Esophagus (tissue), 2 donors: ENCODE results near the gene CFAP74. TPM values are rescaled to one million over a fixed set of nuclear protein-coding genes. Genes with fewer than 3 reads are reported as not detected.

ENCODE experiments used
- H3K27ac ChIP-seq, 2 donors: one replicate each; pipeline ENCODE4 v1.5.1; 2013; ENCODE audit warnings: low read depth in 2 of 2, mild to moderate bottlenecking in 2 of 2, inconsistent platforms in 1 of 2, low read length in 1 of 2, moderate library complexity in 1 of 2
- H3K27me3 ChIP-seq, 2 donors: one replicate each; pipeline ENCODE4 v1.6.1; 2013; ENCODE audit warnings: low read length in 2 of 2, control low read depth in 1 of 2, mild to moderate bottlenecking in 1 of 2; ENCODE audit not compliant: insufficient read depth in 2 of 2, control insufficient read depth in 1 of 2
- H3K36me3 ChIP-seq, 2 donors: one replicate each; pipeline ENCODE4 v1.6.1; 2013; ENCODE audit warnings: low read length in 1 of 2; ENCODE audit not compliant: control insufficient read depth in 2 of 2, insufficient read depth in 2 of 2
- H3K4me1 ChIP-seq, 2 donors: one replicate each; pipeline ENCODE4 v1.6.1; 2013; ENCODE audit warnings: low read length in 1 of 2; ENCODE audit not compliant: control insufficient read depth in 2 of 2, insufficient read depth in 2 of 2
- H3K4me3 ChIP-seq, 2 donors: one replicate each; pipeline ENCODE4 v1.5.1; 2013; ENCODE audit warnings: low read length in 2 of 2, mild to moderate bottlenecking in 2 of 2, low read depth in 1 of 2, moderate library complexity in 1 of 2
- H3K9me3 ChIP-seq, 2 donors: one replicate each; pipeline ENCODE4 v1.6.1; 2013; ENCODE audit warnings: mild to moderate bottlenecking in 2 of 2, low read depth in 1 of 2, low read length in 1 of 2, moderate library complexity in 1 of 2; ENCODE audit not compliant: control insufficient read depth in 2 of 2, insufficient read depth in 1 of 2
- WGBS, 2 donors: extraction: QIAGEN DNeasy Blood & Tissue Kit; methylation state at CpG; one replicate each; pipeline ENCODE4 v1.1.7; 2013; 5-methylcytosine and 5-hydroxymethylcytosine counted together
- polyA plus RNA-seq, 2 donors: library from polyadenylated mRNA; stranded (reverse); fragments of 200-250 nt; gene quantifications; one replicate each; pipeline ENCODE4 v1.2.3, GENCODE V29; 2013
- donor health status: healthy with polysubstance abuse.
- donor health status: Bipolar disorder and iron deficiency.

Gene CFAP74
- polyA plus RNA-seq, 2 donors = 0.04 TPM

DNA sequence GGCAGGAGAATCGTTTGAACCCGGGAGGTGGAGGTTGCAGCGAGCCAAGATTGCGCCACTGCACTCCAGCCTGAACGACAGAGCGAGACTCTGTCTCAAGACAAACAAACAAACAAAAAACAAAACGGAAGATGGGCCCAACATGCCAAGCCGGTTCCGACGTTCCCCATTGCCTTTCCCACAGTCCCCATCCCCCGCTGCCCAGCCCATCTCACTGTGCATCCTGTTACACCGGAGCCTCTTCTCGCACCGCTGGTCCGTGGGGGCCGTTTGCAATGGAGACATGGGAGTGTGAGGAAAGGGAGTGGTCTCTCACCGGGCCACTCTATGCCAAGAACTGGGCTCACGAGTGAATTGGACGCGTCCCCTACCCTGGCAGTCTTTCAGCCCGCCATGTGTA, 1.3 kb upstream of the CFAP74 start:
- H3K27ac ChIP-seq = no peak overlapping the region
- 72 to 76% methylated on average over 21 of the region's 21 CpGs for WGBS, 2 donors
- H3K4me3 ChIP-seq = no peak overlapping the region
- H3K36me3 ChIP-seq = no peaks in the 10 kb centered on the region
- peaks cover 0 to 12% of the 10 kb centered on the region in 2 donors for H3K27me3 ChIP-seq
- peaks cover 0 to 3% of the 10 kb centered on the region in 2 donors for H3K9me3 ChIP-seq
- H3K4me1 ChIP-seq = peaks cover 0 to 8% of the 10 kb centered on the region in 2 donors

DNA sequence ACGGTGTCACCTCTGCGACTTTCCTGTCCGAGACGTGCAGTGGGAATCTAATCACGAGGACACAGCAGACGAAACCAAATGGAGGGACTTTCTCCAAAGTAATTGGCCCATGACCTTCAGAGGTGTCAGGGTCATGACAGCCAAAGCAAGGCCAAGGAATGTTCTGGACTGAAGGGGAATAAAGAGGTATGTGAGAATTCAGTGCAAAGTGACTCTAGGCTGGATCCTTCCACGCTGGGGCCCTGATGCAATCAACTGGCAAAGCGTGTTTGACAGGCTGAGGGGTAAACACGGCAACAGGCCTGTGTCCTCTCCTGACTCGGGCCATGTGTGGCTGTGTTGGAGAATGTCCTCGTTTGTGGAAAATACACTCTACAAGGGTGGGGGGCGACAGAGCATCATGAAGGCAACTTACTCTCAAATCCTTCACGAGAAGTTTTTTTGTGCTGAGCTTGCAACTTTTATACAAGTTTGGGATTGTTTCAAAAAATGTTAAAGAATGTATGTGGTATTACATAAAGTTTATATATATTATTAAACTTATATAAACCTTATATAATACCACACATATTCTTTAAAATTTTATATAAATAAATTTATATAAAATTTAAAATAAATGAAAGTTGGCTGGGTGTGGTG, 1.7 kb downstream of the CFAP74 start:
- Histone ChIP-seq H3K4me1 (peaks cover 0 to 8% of the 10 kb centered on the region in 2 donors), H3K27ac (no peak overlapping the region), H3K4me3 (no peak overlapping the region), H3K36me3 (no peaks in the 10 kb centered on the region), H3K27me3 (peaks cover 0 to 12% of the 10 kb centered on the region in 2 donors), H3K9me3 (peaks cover 0 to 3% of the 10 kb centered on the region in 2 donors)
- 70 to 72% methylated on average over 13 of the region's 13 CpGs for WGBS, 2 donors

DNA sequence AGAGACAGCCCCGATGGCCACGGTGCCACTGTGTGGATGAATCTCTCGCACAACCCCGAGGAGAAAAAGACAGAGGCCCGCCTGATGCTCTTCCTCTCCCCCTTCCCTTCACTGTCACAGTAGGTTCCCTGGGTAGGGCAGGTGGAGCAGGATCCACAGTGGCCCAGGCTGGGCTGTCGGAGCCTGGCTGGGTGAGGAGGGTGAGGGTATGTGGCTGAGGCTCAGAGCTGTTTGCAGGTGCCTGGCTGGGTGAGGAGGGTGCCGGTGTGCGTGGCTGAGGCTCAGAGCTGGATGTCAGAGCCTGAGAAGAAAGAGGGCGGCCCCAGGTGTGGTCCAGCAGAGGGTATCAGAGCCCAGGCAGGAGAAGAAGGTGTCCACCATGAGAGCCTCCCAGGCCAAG, 2.7 kb downstream of the CFAP74 start:
- 84 to 93% methylated on average over 9 of the region's 9 CpGs for WGBS, 2 donors
- Histone ChIP-seq H3K27ac (no peak overlapping the region), H3K36me3 (no peaks in the 10 kb centered on the region), H3K4me1 (peaks cover 0 to 8% of the 10 kb centered on the region in 2 donors), H3K27me3 (peaks cover 0 to 12% of the 10 kb centered on the region in 2 donors), H3K4me3 (no peak overlapping the region), H3K9me3 (peaks cover 0 to 3% of the 10 kb centered on the region in 2 donors)

DNA sequence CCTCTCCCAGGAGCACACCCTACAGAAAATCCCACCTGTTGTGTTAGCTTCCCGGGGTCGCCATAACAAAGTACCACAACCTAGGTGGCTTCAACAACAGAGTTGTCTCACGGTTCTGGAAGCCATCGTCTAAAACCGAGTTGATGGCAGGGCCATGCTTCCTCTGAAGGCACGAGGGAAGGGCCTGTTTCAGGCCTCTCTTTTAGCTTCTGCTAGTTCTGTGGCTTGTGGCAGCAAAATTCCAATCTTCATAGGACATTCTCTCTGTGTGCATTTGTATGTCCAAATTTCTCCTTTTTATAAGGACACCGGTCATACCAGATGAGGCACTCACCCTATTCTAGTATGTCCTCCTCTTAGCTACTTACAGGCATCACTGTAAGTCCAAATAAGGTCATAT, 3.2 kb downstream of the CFAP74 start:
- Histone ChIP-seq H3K36me3 (no peaks in the 10 kb centered on the region), H3K27ac (no peak overlapping the region), H3K9me3 (peaks cover 0 to 3% of the 10 kb centered on the region in 2 donors), H3K4me3 (no peak overlapping the region), H3K4me1 (peaks cover 0 to 8% of the 10 kb centered on the region in 2 donors), H3K27me3 (peaks cover 0 to 12% of the 10 kb centered on the region in 2 donors)
- WGBS, 2 donors = 87 to 88% methylated on average over 7 of the region's 7 CpGs

DNA sequence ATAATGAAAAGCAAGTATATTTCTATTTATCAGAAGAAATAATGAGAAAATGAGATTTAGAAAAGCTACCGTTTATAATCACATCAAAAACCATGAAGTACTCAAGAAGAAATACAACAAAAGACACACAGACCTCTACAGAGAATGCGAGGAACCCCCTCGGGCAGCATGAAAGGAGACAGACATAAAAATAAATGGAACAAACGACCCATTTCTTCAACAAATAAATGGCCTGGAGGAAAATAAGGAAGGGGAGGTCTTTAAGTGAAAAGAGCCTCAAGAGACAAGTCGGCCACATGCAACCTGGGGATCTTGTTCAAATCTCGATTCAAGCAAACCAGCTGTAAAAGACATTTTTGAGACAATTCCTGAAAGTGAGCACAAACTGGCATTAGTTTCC, 6.0 kb downstream of the CFAP74 start:
- Histone ChIP-seq H3K9me3 (no peaks in the 10 kb centered on the region), H3K27ac (no peak overlapping the region), H3K4me1 (peaks cover 0 to 3% of the 10 kb centered on the region in 2 donors), H3K27me3 (no peaks in the 10 kb centered on the region), H3K4me3 (no peak overlapping the region), H3K36me3 (no peaks in the 10 kb centered on the region)
- whole genome bisulfite sequencing, 2 donors = 65 to 72% methylated on average over 6 of the region's 6 CpGs

DNA sequence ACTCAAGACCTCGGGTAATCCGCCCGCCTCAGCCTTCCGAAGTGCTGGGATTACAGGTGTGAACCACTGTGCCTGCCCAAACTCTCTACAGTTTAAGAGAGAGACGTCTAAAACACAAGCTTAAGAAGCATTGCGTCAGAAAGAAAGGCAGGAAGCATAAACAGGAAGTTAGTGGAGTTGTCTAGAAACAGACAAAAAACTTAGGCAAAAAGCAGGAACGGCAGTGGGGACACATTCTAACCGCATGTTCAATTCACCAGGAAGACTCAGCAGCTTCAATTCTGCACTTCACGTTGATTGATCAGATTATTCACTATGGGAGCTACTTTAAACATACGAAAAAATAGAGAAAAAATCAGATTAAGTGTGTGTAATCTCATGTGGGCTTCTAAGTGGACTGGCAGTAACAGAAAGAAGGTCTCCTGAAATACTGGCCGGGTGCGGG, 7.4 kb downstream of the CFAP74 start:
- Histone ChIP-seq H3K36me3 (no peaks in the 10 kb centered on the region), H3K4me3 (no peak overlapping the region), H3K4me1 (no peaks in the 10 kb centered on the region), H3K27me3 (no peaks in the 10 kb centered on the region), H3K27ac (no peak overlapping the region), H3K9me3 (no peaks in the 10 kb centered on the region)
- WGBS, 2 donors = 69 to 70% methylated on average over 12 of the region's 12 CpGs

DNA sequence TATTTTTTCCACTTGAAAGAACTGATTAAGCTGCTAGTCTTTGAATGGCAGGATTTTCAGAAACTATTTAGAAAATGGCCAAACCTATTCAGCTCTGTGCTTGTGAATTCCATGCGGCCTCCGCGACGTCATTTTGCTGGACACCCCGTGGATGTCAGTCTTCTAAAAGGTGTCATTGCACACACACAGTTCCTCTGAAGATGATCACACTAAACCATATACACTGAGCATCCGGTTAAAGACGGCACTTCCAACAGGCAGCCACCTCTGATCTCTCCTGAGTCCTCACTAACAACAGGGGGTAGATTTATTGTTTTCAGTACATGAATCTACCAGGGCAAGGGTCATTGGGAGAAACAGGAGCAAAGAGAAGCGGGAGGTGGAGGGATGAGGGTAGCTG, 9.1 kb downstream of the CFAP74 start:
- H3K27me3 ChIP-seq = no peaks in the 10 kb centered on the region
- H3K4me3 ChIP-seq = no peak overlapping the region
- H3K27ac ChIP-seq = no peak overlapping the region
- no peaks in the 10 kb centered on the region for H3K4me1 ChIP-seq
- 68 to 76% methylated on average over 8 of the region's 8 CpGs for WGBS, 2 donors
- H3K36me3 ChIP-seq = no peaks in the 10 kb centered on the region
- no peaks in the 10 kb centered on the region for H3K9me3 ChIP-seq

DNA sequence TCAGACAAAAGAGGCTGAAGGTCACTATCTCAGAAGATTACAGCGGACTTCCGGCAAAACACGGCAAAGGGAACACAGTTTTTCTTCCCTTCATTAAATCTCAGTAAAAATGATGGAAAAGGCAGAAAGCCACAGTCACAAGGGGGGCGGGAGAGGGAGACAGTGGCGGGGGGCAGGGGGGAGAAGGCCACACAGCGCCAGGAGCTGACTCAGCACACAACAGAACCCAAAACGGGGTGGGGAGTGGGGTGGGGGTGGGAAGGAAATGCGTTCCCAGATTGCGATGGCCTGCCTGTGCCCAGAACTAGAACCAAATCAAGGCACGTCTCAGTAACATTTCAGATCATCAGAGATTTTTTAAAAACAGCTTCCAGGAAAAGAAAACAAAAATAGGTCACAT, 13.4 kb downstream of the CFAP74 start:
- 41 to 43% methylated on average over 10 of the region's 10 CpGs for WGBS, 2 donors

DNA sequence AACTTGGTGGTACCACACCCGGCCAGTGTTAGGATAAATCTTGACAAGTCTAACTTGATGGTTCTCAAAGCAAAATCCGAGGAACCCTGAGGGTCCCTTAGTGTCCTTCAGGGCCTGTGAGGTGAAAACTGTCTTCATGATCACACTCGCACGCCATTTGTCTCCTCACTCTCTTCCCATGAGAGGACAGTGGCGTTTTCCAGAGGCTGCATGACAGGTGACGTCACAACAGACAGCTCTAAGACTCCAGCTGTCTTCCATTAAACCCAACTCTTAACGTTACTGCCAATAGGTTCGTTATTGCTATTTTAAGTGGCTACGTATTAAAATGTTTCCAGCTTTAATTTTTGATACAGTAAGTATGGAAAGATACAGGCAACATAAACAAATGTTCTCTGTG, 13.8 kb downstream of the CFAP74 start:
- no peaks in the 10 kb centered on the region for H3K27me3 ChIP-seq
- WGBS, 2 donors = 65 to 69% methylated on average over 9 of the region's 9 CpGs
- peaks cover 0 to 4% of the 10 kb centered on the region in 2 donors for H3K4me1 ChIP-seq
- no peaks in the 10 kb centered on the region for H3K9me3 ChIP-seq
- no peak overlapping the region for H3K4me3 ChIP-seq
- no peak overlapping the region for H3K27ac ChIP-seq
- no peaks in the 10 kb centered on the region for H3K36me3 ChIP-seq

More for the DNA sequence above, 13.4 kb downstream of the CFAP74 start:
- Histone ChIP-seq H3K9me3 (no peaks in the 10 kb centered on the region), H3K36me3 (no peaks in the 10 kb centered on the region), H3K4me3 (no peak overlapping the region), H3K27me3 (no peaks in the 10 kb centered on the region), H3K4me1 (peaks cover 0 to 4% of the 10 kb centered on the region in 2 donors), H3K27ac (no peak overlapping the region)

DNA sequence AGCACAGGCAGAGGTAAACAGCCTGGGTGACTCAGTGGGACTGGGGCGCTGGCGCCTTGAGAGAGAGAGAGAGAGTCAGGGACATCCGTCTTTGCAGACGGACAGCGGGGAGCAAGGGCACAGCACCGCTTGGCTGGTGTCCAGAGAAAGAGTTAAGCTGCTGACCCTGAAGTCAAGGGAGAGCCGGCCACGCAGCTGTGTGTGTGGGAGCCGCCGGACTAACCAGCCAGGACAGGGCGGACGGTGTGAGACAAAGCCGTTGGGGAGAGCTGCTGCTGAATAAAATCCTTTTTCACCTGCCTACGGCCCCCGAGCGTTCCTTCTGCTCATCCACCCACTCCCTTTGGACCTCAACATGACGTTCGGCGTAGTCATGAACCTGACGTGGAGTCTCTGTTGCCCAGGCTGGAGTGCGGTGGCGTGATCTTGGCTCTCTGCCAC, 14.5 kb downstream of the CFAP74 start:
- no peak overlapping the region for H3K27ac ChIP-seq

More for the DNA sequence above, 14.5 kb downstream of the CFAP74 start:
- WGBS, 2 donors = 53 to 63% methylated on average over 22 of the region's 22 CpGs
- Histone ChIP-seq H3K36me3 (no peaks in the 10 kb centered on the region), H3K4me3 (no peak overlapping the region), H3K4me1 (peaks cover 0 to 4% of the 10 kb centered on the region in 2 donors), H3K27me3 (no peaks in the 10 kb centered on the region), H3K9me3 (no peaks in the 10 kb centered on the region)
